ENCODE results near the gene GRID2.
"Not testable (repeated sequence)": the region's sequence is repeated elsewhere in the genome, so short reads cannot be mapped to it uniquely, and the experiment has no call there.

The GRID2 gene

GRCh38 chr4:92444143-92444843, 140.5 kb downstream of the GRID2 start:
- DNase-seq: not testable (repeated sequence)

- DNase-seq: no peak
Observed at GRCh38 chr4:92445127-92445526, 141.4 kb downstream of the GRID2 start.

GRCh38 chr4:92447255-92447905, 143.6 kb downstream of the GRID2 start:
- no peak for DNase-seq

- not testable (repeated sequence) for DNase-seq
Observed at GRCh38 chr4:92448176-92448575, 144.4 kb downstream of the GRID2 start.

- DNase-seq: no peak
Observed at GRCh38 chr4:92450694-92451093, 146.9 kb downstream of the GRID2 start.

- no peak for DNase-seq
Observed at GRCh38 chr4:92451782-92452181, 148.0 kb downstream of the GRID2 start.

- DNase-seq: not testable (repeated sequence)
Observed at GRCh38 chr4:92452383-92452782, 148.6 kb downstream of the GRID2 start.

GRCh38 chr4:92455329-92455839, 151.6 kb downstream of the GRID2 start:
- no peak for DNase-seq

- no peak for DNase-seq
Observed at GRCh38 chr4:92455951-92456350, 152.2 kb downstream of the GRID2 start.

GRCh38 chr4:92461732-92462131, 158.0 kb downstream of the GRID2 start:
- DNase-seq: no peak

- no peak for DNase-seq
Observed at GRCh38 chr4:92477298-92477697, 173.5 kb downstream of the GRID2 start.

GRCh38 chr4:92483341-92483740, 179.6 kb downstream of the GRID2 start:
- no peak for DNase-seq

GRCh38 chr4:92488496-92488895, 184.7 kb downstream of the GRID2 start:
- DNase-seq: no peak

GRCh38 chr4:92497141-92497540, 193.4 kb downstream of the GRID2 start:
- DNase-seq: no peak

- no peak for DNase-seq
Observed at GRCh38 chr4:92501456-92501855, 197.7 kb downstream of the GRID2 start.

GRCh38 chr4:92506933-92507332, 203.2 kb downstream of the GRID2 start:
- no peak for DNase-seq

- DNase-seq: no peak
Observed at GRCh38 chr4:92514627-92515026, 210.9 kb downstream of the GRID2 start.

GRCh38 chr4:92516450-92516849, 212.7 kb downstream of the GRID2 start:
- no peak for DNase-seq

- no peak for DNase-seq
Observed at GRCh38 chr4:92519727-92520126, 216.0 kb downstream of the GRID2 start.

- no peak for DNase-seq
Observed at GRCh38 chr4:92520563-92520962, 216.8 kb downstream of the GRID2 start.

GRCh38 chr4:92521941-92522340, 218.2 kb downstream of the GRID2 start:
- DNase-seq: no peak

GRCh38 chr4:92522356-92522755, 218.6 kb downstream of the GRID2 start:
- DNase-seq: no peak

GRCh38 chr4:92524131-92524530, 220.4 kb downstream of the GRID2 start:
- no peak for DNase-seq

GRCh38 chr4:92528541-92528940, 224.8 kb downstream of the GRID2 start:
- DNase-seq: no peak

Data from central memory CD4-positive, alpha-beta T cell (primary cell).